ENCODE measurements around the gene PPP4R3A. TPM values are rescaled to one million over a fixed set of nuclear protein-coding genes. Genes with fewer than 3 reads are reported as not detected.
"Not testable (repeated sequence)": the region's sequence is repeated elsewhere in the genome, so short reads cannot be mapped to it uniquely, and the experiment has no call there.

The PPP4R3A gene
- total RNA-seq, 1 donor from 2014 or later = 71.9 TPM

GRCh38 chr14:91439345-91439744, 70.8 kb downstream of the PPP4R3A start:
- DNase-seq (ENCODE audit: low read depth, low spot score) = no peak

DNA sequence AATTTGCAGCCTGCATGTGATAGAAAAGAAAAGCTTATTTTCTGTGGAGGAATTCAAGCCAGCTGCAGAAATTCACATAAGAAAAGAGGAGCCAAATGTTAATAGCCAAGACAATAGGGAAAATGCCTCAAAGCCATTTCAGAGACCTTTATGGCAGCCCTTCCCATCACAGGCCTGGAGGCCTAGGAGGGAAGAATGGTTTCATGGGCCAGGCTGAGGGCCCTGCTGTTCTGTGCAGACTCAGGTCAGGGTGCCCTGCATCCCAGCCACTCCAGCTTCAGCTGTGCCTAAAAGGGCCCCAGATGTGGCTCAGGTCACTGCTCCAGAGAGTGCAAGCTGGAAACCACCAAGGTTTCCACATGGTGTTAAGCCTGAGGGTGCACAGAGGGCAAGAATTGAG, 71.3 kb downstream of the PPP4R3A start:
- DNase-seq (ENCODE audit: low read depth, low spot score) = no peak

DNA sequence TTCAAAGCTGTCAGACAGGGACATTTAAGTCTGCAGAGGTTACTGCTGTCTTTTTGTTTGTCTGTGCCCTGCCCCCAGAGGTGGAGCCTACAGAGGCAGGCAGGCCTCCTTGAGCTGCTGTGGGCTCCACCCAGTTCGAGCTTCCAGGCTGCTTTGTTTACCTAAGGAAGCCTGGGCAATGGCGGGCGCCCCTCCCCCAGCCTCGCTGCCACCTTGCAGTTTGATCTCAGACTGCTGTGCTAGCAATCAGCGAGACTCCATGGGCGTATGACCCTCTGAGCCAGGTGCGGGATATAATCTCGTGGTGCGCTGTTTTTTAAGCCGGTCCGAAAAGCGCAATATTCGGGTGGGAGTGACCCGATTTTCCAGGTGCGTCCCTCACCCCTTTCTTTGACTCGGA, 73.8 kb downstream of the PPP4R3A start:
- DNase-seq (ENCODE audit: low read depth, low spot score) = not testable (repeated sequence)

GRCh38 chr14:91429385-91429784, 80.7 kb downstream of the PPP4R3A start:
- DNase-seq (ENCODE audit: low read depth, low spot score) = no peak

DNA sequence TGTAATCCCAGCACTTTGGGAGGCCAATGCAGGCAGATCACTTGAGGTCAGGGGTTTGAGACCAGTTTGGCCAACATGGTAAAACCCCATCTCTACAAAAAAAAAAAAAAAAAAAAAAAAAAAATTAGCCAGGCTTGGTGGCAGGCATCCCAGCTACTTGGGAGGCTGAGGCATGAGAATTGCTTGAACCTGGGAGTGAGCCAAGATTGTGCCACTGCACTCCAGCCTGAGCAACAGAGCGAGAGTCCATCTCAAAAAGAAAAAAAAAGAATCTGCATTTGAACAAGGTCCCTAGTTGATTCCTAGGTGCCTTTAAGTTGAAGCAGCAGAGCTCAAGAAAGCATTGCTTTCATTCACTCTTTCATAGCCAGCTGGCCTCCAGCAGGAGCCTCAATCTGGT, 81.2 kb downstream of the PPP4R3A start:
- DNase-seq (ENCODE audit: low read depth, low spot score) = not testable (repeated sequence)

GRCh38 chr14:91425531-91425944, 84.6 kb downstream of the PPP4R3A start:
- not testable (repeated sequence) for DNase-seq (ENCODE audit: low read depth, low spot score)

GRCh38 chr14:91424813-91425530, 85.1 kb downstream of the PPP4R3A start:
- DNase-seq (ENCODE audit: low read depth, low spot score) = no peak

GRCh38 chr14:91420686-91421085, 89.4 kb downstream of the PPP4R3A start:
- no peak for DNase-seq (ENCODE audit: low read depth, low spot score)

DNA sequence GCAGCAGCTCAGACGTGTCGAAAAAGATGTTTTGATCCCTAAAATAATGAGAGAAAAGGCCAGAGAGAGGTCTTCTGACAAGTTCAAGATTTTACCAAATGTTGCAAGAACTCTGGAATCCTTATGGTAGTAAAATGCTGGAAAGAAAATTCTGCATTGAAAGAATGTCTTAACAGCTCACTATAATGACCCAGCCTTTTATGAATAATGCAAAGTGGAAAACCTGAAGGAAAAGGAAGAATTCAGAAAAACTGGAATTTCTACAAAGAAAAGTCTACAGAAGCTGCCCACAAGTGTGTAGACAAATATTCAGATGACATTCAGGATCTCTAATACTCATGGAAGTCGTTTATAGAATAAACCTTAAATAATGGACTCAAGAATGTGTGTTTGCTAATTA, 90.7 kb downstream of the PPP4R3A start:
- DNase-seq (ENCODE audit: low read depth, low spot score) = no peak

DNA sequence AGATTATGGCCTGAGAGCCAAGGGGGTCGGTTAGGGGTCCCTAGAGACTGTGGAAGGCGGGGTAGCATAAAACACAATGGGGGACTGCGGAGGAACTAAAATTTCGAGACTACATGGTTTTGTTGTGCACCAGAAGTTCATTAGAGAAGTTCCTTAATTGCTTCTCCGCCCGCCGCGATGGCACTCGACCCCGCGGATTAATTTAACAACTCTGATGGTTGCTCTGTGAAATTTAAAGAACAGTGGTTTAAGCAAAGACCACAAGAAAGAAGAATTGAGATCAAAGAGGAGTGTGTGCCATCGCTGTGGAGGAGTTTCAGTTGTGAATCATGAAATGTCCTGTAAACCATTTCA, 91.1 kb downstream of the PPP4R3A start:
- DNase-seq (ENCODE audit: low read depth, low spot score) = no peak

DNA sequence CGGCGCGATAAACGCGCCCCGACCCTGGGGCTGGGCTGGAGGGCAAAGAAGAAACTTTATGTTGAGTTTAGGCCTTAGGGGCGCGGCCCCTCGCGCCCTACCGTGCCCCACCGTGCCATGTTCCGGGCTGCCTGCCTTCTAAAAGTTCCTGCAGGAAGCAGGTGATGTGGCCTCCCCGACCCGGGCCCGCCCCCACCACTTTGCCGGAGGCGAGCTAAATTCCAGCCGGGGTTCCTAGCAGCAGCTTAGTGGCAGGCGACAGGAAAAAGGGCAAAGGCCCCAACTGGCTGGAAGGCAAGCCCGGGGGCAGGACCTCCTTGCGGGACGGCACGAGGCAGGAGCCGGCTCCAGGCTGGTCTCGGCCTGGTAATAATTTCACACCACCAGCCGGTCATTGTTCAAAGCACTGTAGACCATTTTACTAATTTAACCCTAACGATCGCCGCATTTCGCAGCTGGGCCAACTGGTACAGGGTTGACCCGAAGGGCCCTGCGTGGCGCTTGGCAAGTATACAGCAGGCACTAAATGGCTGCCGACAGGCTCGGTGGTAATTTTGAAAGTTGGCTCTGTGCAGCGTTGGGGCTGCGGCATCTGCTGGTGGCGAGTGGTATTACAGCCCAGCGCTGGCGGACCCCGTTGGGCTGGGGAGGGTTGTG, 91.6 kb downstream of the PPP4R3A start:
- no peak for DNase-seq (ENCODE audit: low read depth, low spot score)

- no peak for DNase-seq (ENCODE audit: low read depth, low spot score)
Measured at GRCh38 chr14:91417983-91418386, 92.1 kb downstream of the PPP4R3A start.

- no peak for DNase-seq (ENCODE audit: low read depth, low spot score)
Measured at GRCh38 chr14:91417120-91417982, 92.8 kb downstream of the PPP4R3A start, which contains the start of gene CCDC88C. TSS of gene CCDC88C (minus strand) at chr14:91417820. CDS start at chr14:91417690, 130 bp downstream.

GRCh38 chr14:91416744-91417119, 93.4 kb downstream of the PPP4R3A start:
- DNase-seq (ENCODE audit: low read depth, low spot score) = no peak

- no peak for DNase-seq (ENCODE audit: low read depth, low spot score)
Measured at GRCh38 chr14:91415794-91416743, 94.0 kb downstream of the PPP4R3A start.

- DNase-seq (ENCODE audit: low read depth, low spot score) = no peak
Measured at GRCh38 chr14:91414475-91414833, 95.7 kb downstream of the PPP4R3A start.

DNA sequence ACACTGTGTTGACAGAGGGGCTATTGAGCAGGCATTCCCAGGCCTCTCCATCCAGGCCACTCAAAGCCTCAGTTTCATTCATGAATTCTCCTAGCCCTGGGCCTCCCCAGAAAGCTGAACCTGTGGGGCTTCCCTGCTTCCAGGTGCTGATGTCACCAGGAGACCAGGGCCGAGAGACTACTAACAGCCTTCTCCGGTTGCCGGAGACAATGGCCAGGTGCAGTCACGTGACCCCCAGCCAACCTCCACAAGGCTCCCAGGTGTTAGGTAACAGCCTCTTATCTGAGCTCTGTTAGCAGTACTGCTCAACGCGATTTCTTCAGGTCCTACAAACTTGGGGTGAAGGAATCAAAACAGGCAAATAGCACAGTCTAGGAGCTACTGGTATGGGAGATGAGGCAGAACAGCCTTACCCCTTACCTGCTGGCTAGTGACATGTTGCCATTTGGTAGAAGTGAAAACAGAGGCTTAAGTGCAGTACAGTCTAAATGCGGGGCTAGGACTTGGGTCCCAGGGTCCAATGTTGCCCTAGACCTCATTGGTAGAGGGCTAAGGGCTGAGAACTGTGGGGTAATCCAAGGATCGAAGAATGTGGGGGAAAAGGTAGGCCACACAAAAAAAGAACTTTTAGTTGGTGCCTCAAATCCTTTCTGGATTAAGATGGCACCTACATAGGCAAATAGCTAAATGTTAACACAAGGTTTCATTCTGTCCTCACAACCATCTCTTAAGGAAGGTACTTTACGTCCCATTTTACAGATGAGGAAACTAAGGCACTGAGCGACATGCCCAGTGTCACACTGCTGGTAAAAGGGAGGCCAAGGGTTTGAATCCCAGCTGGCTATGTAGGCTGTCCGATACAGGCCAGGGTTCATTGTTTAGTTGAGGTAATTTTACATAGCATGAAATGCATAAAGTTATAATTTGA, 96.3 kb downstream of the PPP4R3A start:
- DNase-seq (ENCODE audit: low read depth, low spot score) = no peak

GRCh38 chr14:91412939-91413338, 97.2 kb downstream of the PPP4R3A start:
- no peak for DNase-seq (ENCODE audit: low read depth, low spot score)

- DNase-seq (ENCODE audit: low read depth, low spot score) = no peak
Measured at GRCh38 chr14:91410771-91411536, 99.2 kb downstream of the PPP4R3A start.
